H1 (cell line): Measurements from ENCODE around the gene SSH2. TPM values are rescaled to one million over a fixed set of nuclear protein-coding genes. Genes with fewer than 3 reads are reported as not detected.

Experiments used
- ATF3 ChIP-seq: IDR thresholded peaks from 2 replicates; pipeline ENCODE4 v1.6.1; 2011; ENCODE audit warnings: low read depth, mild to moderate bottlenecking, low read length; ENCODE audit not compliant: insufficient read depth
- CHD2 ChIP-seq: IDR thresholded peaks from 2 replicates; pipeline ENCODE4 v1.6.1; 2012; ENCODE audit warnings: low read length, improper control_type of control experiment
- GTF2F1 ChIP-seq: IDR thresholded peaks from 2 replicates; pipeline ENCODE4 v1.6.1; 2012; ENCODE audit warnings: low read depth, low read length, improper control_type of control experiment, borderline replicate concordance
- JUND ChIP-seq: IDR thresholded peaks from 2 replicates; pipeline ENCODE4 v1.6.1; 2011; ENCODE audit warnings: mild to moderate bottlenecking, improper control_type of control experiment, low read length
- POLR2A ChIP-seq, 2 experiments: IDR thresholded peaks; 1 replicate in 1 of 2; 2 replicates in 1 of 2; pipeline ENCODE4 v1.6.1; 2011; ENCODE audit warnings: low read depth in 2 of 2, low read length in 2 of 2, mild to moderate bottlenecking in 2 of 2; ENCODE audit errors: control extremely low read depth in 1 of 2
- SIN3A ChIP-seq, 2 experiments: IDR thresholded peaks in 1 of 2; conservative IDR thresholded peaks in 1 of 2; 2 replicates each; pipeline ENCODE4 v1.6.1; 2011 to 2012; ENCODE audit warnings: low read length in 2 of 2, improper control_type of control experiment in 1 of 2, low read depth in 1 of 2, mild to moderate bottlenecking in 1 of 2
- TEAD4 ChIP-seq: IDR thresholded peaks from 2 replicates; pipeline ENCODE4 v1.6.1; 2012; ENCODE audit warnings: low read depth, low read length, inconsistent platforms, mixed read lengths
- polyA plus RNA-seq, 7 experiments: library from polyadenylated mRNA; depleted of rRNA in 3 of 7; stranded (reverse) in 5 of 7; unstranded in 2 of 7; fragments of >200 nt in 5 of 7; fragments of 200-250 nt in 2 of 7; gene quantifications; 1 replicate in 5 of 7; 2 replicates in 1 of 7; 4 replicates in 1 of 7; pipeline versions ENCODE4 v1.2.1 to v1.2.3, GENCODE V29; 2011 to 2013; ENCODE audit warnings: missing spikeins in 2 of 7, mixed read lengths in 2 of 7
- total RNA-seq: library from RNA; stranded (reverse); fragmentation: NEBNext Ultra II Directional; extraction: Animal tissue kit (Norgen Biotek cat#: 25700); gene quantifications from 2 replicates; pipeline ENCODE4 v1.2.1, GENCODE V29; 2021
- TF ChIP-seq, protein P1 (sequence below), 3 experiments: IDR thresholded peaks; 1 replicate in 2 of 3; 2 replicates in 1 of 3; pipeline versions ENCODE4 v1.5.1 to v1.6.1; 2011; ENCODE audit warnings: low read length in 3 of 3, mild to moderate bottlenecking in 3 of 3, inconsistent platforms in 2 of 3, low read depth in 1 of 3, moderate library complexity in 1 of 3; ENCODE audit not compliant: insufficient read depth in 1 of 3; ENCODE audit errors: control extremely low read depth in 1 of 3

Gene SSH2
- total and polyA plus RNA-seq, 2 of the 8 experiments (the other 6 are each of a cell fraction or from before 2014, with no cell fraction given): 5.2 to 15.9 TPM

DNA sequence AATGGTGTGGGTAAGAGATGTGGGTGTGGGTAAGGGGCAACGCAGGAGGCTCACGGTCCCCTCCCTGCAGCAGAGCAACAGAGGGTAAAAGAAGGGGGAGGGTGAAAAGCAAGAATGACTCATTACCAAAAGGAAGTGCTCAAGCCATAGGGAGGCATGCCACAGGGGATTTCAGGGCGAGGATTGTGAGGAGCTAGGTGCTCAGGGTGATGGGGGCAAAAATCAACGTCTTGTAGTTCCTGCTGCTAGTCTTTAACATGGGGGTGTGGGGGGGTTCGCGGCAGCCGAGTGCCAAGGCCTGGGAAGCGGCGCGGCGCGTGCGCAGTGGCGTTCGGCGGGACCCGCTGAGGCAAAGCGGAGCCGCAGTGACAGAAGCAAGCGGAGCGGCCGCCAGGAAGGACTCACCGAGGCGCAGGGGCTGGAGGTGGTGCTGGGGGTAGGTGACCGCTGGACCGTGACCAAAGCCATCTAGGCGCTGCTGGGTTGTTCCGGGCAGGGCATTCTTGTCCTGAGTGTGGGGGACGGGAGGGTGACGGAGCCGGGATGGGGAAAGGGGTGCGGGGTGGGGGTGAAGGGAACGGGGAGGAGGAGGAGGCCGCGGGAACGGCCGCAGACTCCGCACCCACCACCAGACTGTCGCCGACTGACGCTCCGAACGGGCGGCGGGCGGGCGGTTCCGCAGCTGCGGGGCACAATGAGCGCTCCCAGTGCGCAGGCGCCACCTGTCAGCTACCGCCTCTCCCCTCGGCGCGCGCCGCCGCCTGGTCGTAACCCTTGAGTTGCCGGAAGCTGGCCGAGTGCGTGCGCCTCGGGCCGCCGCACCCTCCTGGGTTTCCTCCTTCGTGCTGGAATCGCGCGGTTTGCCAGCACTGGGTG lies at the start of gene SSH2 (continued):
- TF ChIP-seq, protein P1, sequence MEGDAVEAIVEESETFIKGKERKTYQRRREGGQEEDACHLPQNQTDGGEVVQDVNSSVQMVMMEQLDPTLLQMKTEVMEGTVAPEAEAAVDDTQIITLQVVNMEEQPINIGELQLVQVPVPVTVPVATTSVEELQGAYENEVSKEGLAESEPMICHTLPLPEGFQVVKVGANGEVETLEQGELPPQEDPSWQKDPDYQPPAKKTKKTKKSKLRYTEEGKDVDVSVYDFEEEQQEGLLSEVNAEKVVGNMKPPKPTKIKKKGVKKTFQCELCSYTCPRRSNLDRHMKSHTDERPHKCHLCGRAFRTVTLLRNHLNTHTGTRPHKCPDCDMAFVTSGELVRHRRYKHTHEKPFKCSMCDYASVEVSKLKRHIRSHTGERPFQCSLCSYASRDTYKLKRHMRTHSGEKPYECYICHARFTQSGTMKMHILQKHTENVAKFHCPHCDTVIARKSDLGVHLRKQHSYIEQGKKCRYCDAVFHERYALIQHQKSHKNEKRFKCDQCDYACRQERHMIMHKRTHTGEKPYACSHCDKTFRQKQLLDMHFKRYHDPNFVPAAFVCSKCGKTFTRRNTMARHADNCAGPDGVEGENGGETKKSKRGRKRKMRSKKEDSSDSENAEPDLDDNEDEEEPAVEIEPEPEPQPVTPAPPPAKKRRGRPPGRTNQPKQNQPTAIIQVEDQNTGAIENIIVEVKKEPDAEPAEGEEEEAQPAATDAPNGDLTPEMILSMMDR (IDR thresholded peaks at IDR 0.05; ENCODE audit: control extremely low read depth in 1 of 3, insufficient read depth in 1 of 3, low read depth in 1 of 3, low read length in 3 of 3): no peak
- peak; percentile 66 to 89; a peak in 3 of 4 replicates for TF ChIP-seq SIN3A (conservative IDR thresholded peaks at IDR 0.05 in 1 of 2, IDR thresholded peaks at IDR 0.05 in 1 of 2; ENCODE audit: low read depth in 1 of 2, low read length in 2 of 2)
- TF ChIP-seq GTF2F1: no peak
- peak; percentile 73; the same call in 1 of the 2 replicates for TF ChIP-seq JUND
- TF ChIP-seq POLR2A (IDR thresholded peaks at IDR 0.05; ENCODE audit: control extremely low read depth in 1 of 2, low read depth in 2 of 2, low read length in 2 of 2): peak in 1 of 2 experiments; percentile 26; a peak in 1 of 3 replicates
- no peak for TF ChIP-seq CHD2
- no peak for TF ChIP-seq ATF3
- 0 out of 2 replicates have a peak, but pooled peaks have one; percentile 18 for TF ChIP-seq TEAD4
